HEK293 (cell line): ENCODE data around the gene AHSA1.

Experiments
- BCL11A ChIP-seq: fragments of 450-650 bp; formaldehyde crosslinking; IDR thresholded peaks from 2 replicates; pipeline ENCODE4 v1.5.1; 2016; ENCODE audit warnings: low read depth, missing biosample characterization, missing genetic modification characterization
- BCL11B ChIP-seq: fragments of 450-650 bp; formaldehyde crosslinking; IDR thresholded peaks from 2 replicates; pipeline ENCODE4 v1.5.1; 2016; ENCODE audit warnings: low read depth, missing biosample characterization, missing genetic modification characterization
- GLI2 ChIP-seq: fragments of 450-650 bp; formaldehyde crosslinking; IDR thresholded peaks from 2 replicates; pipeline ENCODE4; 2017; ENCODE audit warnings: missing biosample characterization, missing genetic modification characterization, low read depth, borderline replicate concordance
- GLIS2 ChIP-seq: fragments of 450-650 bp; formaldehyde crosslinking; IDR thresholded peaks from 2 replicates; pipeline ENCODE4 v1.5.1; 2016; ENCODE audit warnings: missing biosample characterization, missing genetic modification characterization
- IKZF3 ChIP-seq: fragments of 450-650 bp; IDR thresholded peaks from 2 replicates; pipeline ENCODE4 v1.5.0; 2018; ENCODE audit warnings: missing biosample characterization, mild to moderate bottlenecking, missing genetic modification characterization, moderate library complexity
- KLF16 ChIP-seq: fragments of 450-650 bp; formaldehyde crosslinking; IDR thresholded peaks from 2 replicates; pipeline ENCODE4 v1.5.1; 2017; ENCODE audit warnings: missing biosample characterization, missing genetic modification characterization
- KLF17 ChIP-seq: fragments of 450-650 bp; formaldehyde crosslinking; IDR thresholded peaks from 2 replicates; pipeline ENCODE4 v1.5.1; 2016; ENCODE audit warnings: missing biosample characterization, missing genetic modification characterization
- KLF8 ChIP-seq: fragments of 450-650 bp; formaldehyde crosslinking; IDR thresholded peaks from 2 replicates; pipeline ENCODE4 v1.5.1; 2016; ENCODE audit warnings: missing biosample characterization, missing genetic modification characterization
- PBX3 ChIP-seq: sonication (generic); formaldehyde crosslinking; IDR thresholded peaks from 2 replicates; pipeline ENCODE4 v1.8.1; 2022; ENCODE audit warnings: mild to moderate bottlenecking, moderate library complexity, missing genetic modification reagents
- ZBTB11 ChIP-seq: fragments of 450-650 bp; formaldehyde crosslinking; conservative IDR thresholded peaks from 2 replicates; pipeline ENCODE4 v1.5.1; 2016; ENCODE audit warnings: low read depth, missing biosample characterization, missing genetic modification characterization
- ZBTB49 ChIP-seq: fragments of 450-650 bp; formaldehyde crosslinking; IDR thresholded peaks from 2 replicates; pipeline ENCODE4 v1.5.1; 2016; ENCODE audit warnings: missing biosample characterization, missing genetic modification characterization, low read depth
- ZFP3 ChIP-seq: fragments of 450-650 bp; formaldehyde crosslinking; IDR thresholded peaks from 2 replicates; pipeline ENCODE4 v1.5.1; 2016; ENCODE audit warnings: low read depth, missing biosample characterization, missing genetic modification characterization
- ZIC2 ChIP-seq: fragments of 450-650 bp; formaldehyde crosslinking; IDR thresholded peaks from 2 replicates; pipeline ENCODE4 v1.5.1; 2016; ENCODE audit warnings: missing biosample characterization, missing genetic modification characterization
- ZNF121 ChIP-seq: fragments of 450-650 bp; formaldehyde crosslinking; IDR thresholded peaks from 2 replicates; pipeline ENCODE4 v1.5.1; 2016; ENCODE audit warnings: missing biosample characterization, missing genetic modification characterization
- ZNF133 ChIP-seq: fragments of 450-650 bp; formaldehyde crosslinking; IDR thresholded peaks from 2 replicates; pipeline ENCODE4 v1.5.1; 2016; ENCODE audit warnings: missing biosample characterization, missing genetic modification characterization
- ZNF175 ChIP-seq: fragments of 450-650 bp; formaldehyde crosslinking; IDR thresholded peaks from 2 replicates; pipeline ENCODE4 v1.5.1; 2016; ENCODE audit warnings: missing biosample characterization, missing genetic modification characterization
- ZNF184 ChIP-seq: fragments of 450-650 bp; IDR thresholded peaks from 2 replicates; pipeline ENCODE4 v1.5.1; 2018; ENCODE audit warnings: missing biosample characterization, mild to moderate bottlenecking, missing genetic modification characterization
- ZNF274 ChIP-seq, 2 experiments: fragments of 200-500 bp in 1 of 2; fragments of 450-650 bp in 1 of 2; sonication (Bioruptor generic) in 1 of 2; formaldehyde crosslinking in 1 of 2; IDR thresholded peaks; 2 replicates each; pipeline versions ENCODE4 v1.5.1 to v1.6.1; 2014 to 2016; ENCODE audit warnings: borderline replicate concordance in 1 of 2, inconsistent platforms in 1 of 2, low read length in 1 of 2, missing biosample characterization in 1 of 2, missing genetic modification characterization in 1 of 2
- ZNF302 ChIP-seq: fragments of 450-650 bp; formaldehyde crosslinking; IDR thresholded peaks from 2 replicates; pipeline ENCODE4 v1.5.1; 2016; ENCODE audit warnings: missing biosample characterization, missing genetic modification characterization, low read depth
- ZNF311 ChIP-seq: fragments of 450-650 bp; formaldehyde crosslinking; IDR thresholded peaks from 2 replicates; pipeline ENCODE4 v1.5.1; 2017; ENCODE audit warnings: missing biosample characterization, missing genetic modification characterization, borderline replicate concordance
- ZNF324 ChIP-seq: fragments of 450-650 bp; formaldehyde crosslinking; IDR thresholded peaks from 2 replicates; pipeline ENCODE4 v1.5.1; 2016; ENCODE audit warnings: missing biosample characterization, missing genetic modification characterization
- ZNF350 ChIP-seq: fragments of 450-650 bp; formaldehyde crosslinking; IDR thresholded peaks from 2 replicates; pipeline ENCODE4 v1.5.0; 2017; ENCODE audit warnings: missing biosample characterization, mild to moderate bottlenecking, missing genetic modification characterization
- ZNF416 ChIP-seq: fragments of 450-650 bp; formaldehyde crosslinking; IDR thresholded peaks from 2 replicates; pipeline ENCODE4 v1.5.1; 2016; ENCODE audit warnings: missing biosample characterization, missing genetic modification characterization
- ZNF449 ChIP-seq: fragments of 450-650 bp; formaldehyde crosslinking; IDR thresholded peaks from 2 replicates; pipeline ENCODE4 v1.5.1; 2017; ENCODE audit warnings: missing biosample characterization, mild to moderate bottlenecking, missing genetic modification characterization, moderate library complexity
- ZNF521 ChIP-seq: fragments of 450-650 bp; formaldehyde crosslinking; IDR thresholded peaks from 2 replicates; pipeline ENCODE4 v1.5.1; 2017; ENCODE audit warnings: missing biosample characterization, mild to moderate bottlenecking, missing genetic modification characterization
- ZNF560 ChIP-seq: fragments of 450-650 bp; formaldehyde crosslinking; IDR thresholded peaks from 2 replicates; pipeline ENCODE4 v1.5.1; 2017; ENCODE audit warnings: missing biosample characterization, missing genetic modification characterization, borderline replicate concordance
- ZNF610 ChIP-seq: fragments of 450-650 bp; formaldehyde crosslinking; IDR thresholded peaks from 2 replicates; pipeline ENCODE4 v1.5.1; 2016; ENCODE audit warnings: missing biosample characterization, missing genetic modification characterization, borderline replicate concordance
- ZNF629 ChIP-seq: fragments of 450-650 bp; formaldehyde crosslinking; IDR thresholded peaks from 2 replicates; pipeline ENCODE4 v1.5.1; 2017; ENCODE audit warnings: missing biosample characterization, missing genetic modification characterization
- ZNF747 ChIP-seq: fragments of 450-650 bp; formaldehyde crosslinking; IDR thresholded peaks from 2 replicates; pipeline ENCODE4 v1.5.1; 2016; ENCODE audit warnings: missing biosample characterization, missing genetic modification characterization
- ZNF791 ChIP-seq: fragments of 450-650 bp; formaldehyde crosslinking; IDR thresholded peaks from 2 replicates; pipeline ENCODE4 v1.5.1; 2016; ENCODE audit warnings: missing biosample characterization, missing genetic modification characterization
- ZNF837 ChIP-seq: fragments of 450-650 bp; formaldehyde crosslinking; IDR thresholded peaks from 2 replicates; pipeline ENCODE4 v1.5.1; 2016; ENCODE audit warnings: missing biosample characterization, missing genetic modification characterization
- ZXDB ChIP-seq: fragments of 450-650 bp; formaldehyde crosslinking; IDR thresholded peaks from 2 replicates; pipeline ENCODE4 v1.5.1; 2016; ENCODE audit warnings: missing biosample characterization, missing genetic modification characterization

AHSA1 gene

GRCh38 chr14:77470224-77470870 lies 12.5 kb downstream of the AHSA1 start (continued):
- TF ChIP-seq ZNF324 (tag by site-specific recombination) (no peak), BCL11B (tag by site-specific recombination) (no peak), ZFP3 (tag by site-specific recombination) (no peak), ZNF747 (no peak), ZIC2 (peak; percentile 91), ZNF449 (tag by site-specific recombination) (no peak), ZNF274 (IDR thresholded peaks at IDR 0.05; ENCODE audit: low read length) (no peak), ZNF274 (tag by site-specific recombination; IDR thresholded peaks at IDR 0.05; ENCODE audit: borderline replicate concordance) (no peak), ZNF837 (tag by site-specific recombination) (no peak), ZNF791 (tag by site-specific recombination) (no peak), GLI2 (tag by site-specific recombination) (0 out of 2 replicates have a peak, but pooled peaks have one; percentile 28), ZNF121 (tag by site-specific recombination) (no peak), ZNF184 (tag by site-specific recombination) (no peak), GLIS2 (tag by site-specific recombination) (0 out of 2 replicates have a peak, but pooled peaks have one; percentile 10), ZNF416 (tag by site-specific recombination) (no peak), ZNF175 (no peak), ZBTB11 (tag by site-specific recombination) (no peak), ZNF350 (tag by site-specific recombination) (no peak), ZXDB (tag by site-specific recombination) (no peak), ZBTB49 (no peak), ZNF560 (tag by site-specific recombination) (no peak), PBX3 (no peak), KLF17 (tag by site-specific recombination) (peak; percentile 50; the same call in 1 of the 2 replicates), ZNF311 (tag by site-specific recombination) (no peak), ZNF133 (tag by site-specific recombination) (no peak), ZNF521 (tag by site-specific recombination) (no peak), KLF8 (tag by site-specific recombination) (no peak), ZNF302 (no peak), ZNF629 (tag by site-specific recombination) (peak; percentile 26; the same call in 1 of the 2 replicates), BCL11A (tag by site-specific recombination) (peak; percentile 56; the same call in 1 of the 2 replicates), IKZF3 (peak; percentile 92), KLF16 (tag by site-specific recombination) (no peak), ZNF610 (tag by site-specific recombination) (no peak)
